SK-N-SH treated with all-trans-retinoic acid at 6 μM for 48 hours (cell line): Measurements from ENCODE around the gene SPATA2L.
"Not testable (repeated sequence)": the region's sequence is repeated elsewhere in the genome, so short reads cannot be mapped to it uniquely, and the experiment has no call there.

ENCODE experiments used
- ATAC-seq: fragments of 200-7000 bp; cut with Tn5 transposase; 3 replicates; pipeline ENCODE4 v1.9.1; 2020; ENCODE audit warnings: mild to moderate bottlenecking, moderate library complexity
- ARNTL ChIP-seq: fragments of 450-650 bp; formaldehyde crosslinking; IDR thresholded peaks from 2 replicates; pipeline ENCODE4 v1.5.0; 2020; ENCODE audit warnings: low read depth, mild to moderate bottlenecking, moderate library complexity, borderline replicate concordance
- CREB5 ChIP-seq: fragments of 250-450 bp; sonication (Bioruptor Pico); IDR thresholded peaks from 2 replicates; pipeline ENCODE4 v1.5.1; 2020; ENCODE audit warnings: low read depth, mild to moderate bottlenecking, moderate library complexity
- CSDC2 ChIP-seq: fragments of 250-450 bp; sonication (Bioruptor Pico); IDR thresholded peaks from 2 replicates; pipeline ENCODE4 v1.5.0; 2020; ENCODE audit warnings: mild to moderate bottlenecking, moderate library complexity
- CSRNP3 ChIP-seq: fragments of 250-450 bp; sonication (Bioruptor Pico); IDR thresholded peaks from 2 replicates; pipeline ENCODE4 v1.5.1; 2021; ENCODE audit warnings: mild to moderate bottlenecking, moderate library complexity
- ESRRG ChIP-seq: fragments of 250-450 bp; sonication (Bioruptor Pico); IDR thresholded peaks from 2 replicates; pipeline ENCODE4 v1.6.1; 2021; ENCODE audit warnings: mild to moderate bottlenecking
- GLIS3 ChIP-seq: fragments of 250-450 bp; sonication (Bioruptor Pico); IDR thresholded peaks from 2 replicates; pipeline ENCODE4 v1.5.0; 2020; ENCODE audit warnings: mild to moderate bottlenecking, moderate library complexity
- ISL1 ChIP-seq: fragments of 250-450 bp; sonication (Bioruptor Pico); IDR thresholded peaks from 2 replicates; pipeline ENCODE4 v2.1.2; 2022; ENCODE audit warnings: mild to moderate bottlenecking, moderate library complexity
- OSR1 ChIP-seq: fragments of 250-450 bp; sonication (Bioruptor Pico); IDR thresholded peaks from 2 replicates; pipeline ENCODE4 v1.8.0; 2022; ENCODE audit warnings: moderate library complexity, mild to moderate bottlenecking, inconsistent platforms
- PATZ1 ChIP-seq: fragments of 250-450 bp; sonication (Bioruptor Pico); IDR thresholded peaks from 2 replicates; pipeline ENCODE4 v1.8.0; 2020; ENCODE audit warnings: mild to moderate bottlenecking, moderate library complexity, borderline replicate concordance
- POU6F1 ChIP-seq: fragments of 250-450 bp; sonication (Bioruptor Pico); IDR thresholded peaks from 2 replicates; pipeline ENCODE4 v1.8.0; 2021; ENCODE audit warnings: low read depth, mild to moderate bottlenecking, moderate library complexity, borderline replicate concordance
- RARB ChIP-seq: fragments of 250-450 bp; sonication (Bioruptor Pico); IDR thresholded peaks from 2 replicates; pipeline ENCODE4 v1.8.0; 2021; ENCODE audit warnings: mild to moderate bottlenecking, moderate library complexity
- SNAI2 ChIP-seq: fragments of 250-450 bp; sonication (Bioruptor Pico); IDR thresholded peaks from 2 replicates; pipeline ENCODE4 v1.5.0; 2020; ENCODE audit warnings: mild to moderate bottlenecking, moderate library complexity
- TOX ChIP-seq: fragments of 250-450 bp; sonication (Bioruptor Pico); IDR thresholded peaks from 2 replicates; pipeline ENCODE4 v1.8.0; 2021; ENCODE audit warnings: mild to moderate bottlenecking, moderate library complexity, borderline replicate concordance
- TSHZ2 ChIP-seq: fragments of 250-450 bp; sonication (Bioruptor Pico); IDR thresholded peaks from 2 replicates; pipeline ENCODE4 v1.5.0; 2020; ENCODE audit warnings: mild to moderate bottlenecking, moderate library complexity
- ZC3H10 ChIP-seq: fragments of 250-450 bp; sonication (Bioruptor Pico); IDR thresholded peaks from 2 replicates; pipeline ENCODE4 v1.5.1; 2021; ENCODE audit warnings: mild to moderate bottlenecking, moderate library complexity
- ZFP3 ChIP-seq: fragments of 250-450 bp; sonication (Bioruptor Pico); IDR thresholded peaks from 2 replicates; pipeline ENCODE4 v1.5.0; 2020; ENCODE audit warnings: mild to moderate bottlenecking, moderate library complexity
- ZNF565 ChIP-seq: fragments of 450-650 bp; formaldehyde crosslinking; conservative IDR thresholded peaks from 2 replicates; pipeline ENCODE4 v1.5.0; 2020; ENCODE audit warnings: low read depth, mild to moderate bottlenecking, moderate library complexity

The SPATA2L gene

GRCh38 chr16:89667633-89668032 lies 33.9 kb downstream of the SPATA2L start:
- no peak for ATAC-seq
- TF ChIP-seq TOX (CRISPR knock-in tag): no peak
- TF ChIP-seq ZNF565: no peak
- TF ChIP-seq TSHZ2 (CRISPR knock-in tag): no peak
- no peak for TF ChIP-seq ZFP3 (CRISPR knock-in tag)
- TF ChIP-seq ISL1: no peak
- no peak for TF ChIP-seq GLIS3 (CRISPR knock-in tag)
- no peak for TF ChIP-seq CSDC2 (CRISPR knock-in tag)
- TF ChIP-seq, all 23 proteins: peak for 0

GRCh38 chr16:89667000-89667399 lies 34.5 kb downstream of the SPATA2L start:
- peak; percentile 44; the same call in 1 of the 3 replicates for ATAC-seq

- not testable (repeated sequence) for ATAC-seq
Measured at GRCh38 chr16:89664238-89664637, 37.3 kb downstream of the SPATA2L start.

GRCh38 chr16:89661215-89661614 lies 40.3 kb downstream of the SPATA2L start:
- TF ChIP-seq POU6F1 (CRISPR knock-in tag): no peak
- no peak for ATAC-seq

GRCh38 chr16:89660146-89660545 lies 41.4 kb downstream of the SPATA2L start:
- ATAC-seq: no peak
- TF ChIP-seq ISL1: no peak
- no peak for TF ChIP-seq RARB (CRISPR knock-in tag)
- TF ChIP-seq ZNF565: no peak
- TF ChIP-seq PATZ1: no peak
- TF ChIP-seq CREB5 (CRISPR knock-in tag): no peak
- TF ChIP-seq ESRRG (CRISPR knock-in tag): no peak
- no peak for TF ChIP-seq OSR1 (CRISPR knock-in tag)
- no peak for TF ChIP-seq CSRNP3
- TF ChIP-seq ARNTL (CRISPR knock-in tag): no peak
- TF ChIP-seq TOX (CRISPR knock-in tag): no peak
- TF ChIP-seq GLIS3 (CRISPR knock-in tag): no peak
- TF ChIP-seq SNAI2 (CRISPR knock-in tag): no peak
- no peak for TF ChIP-seq ZC3H10 (CRISPR knock-in tag)
